Measurements from ENCODE around the gene MYOC.

GRCh38 chr1:171597203-171597602, 55.3 kb downstream of the MYOC start:
- TF ChIP-seq POLR2AphosphoS5 (IDR thresholded peaks at IDR 0.05; ENCODE audit: low read depth, low read length) = no peak
- TF ChIP-seq TAF1 (IDR thresholded peaks at IDR 0.05; ENCODE audit: borderline replicate concordance, insufficient read depth, low read length) = no peak

Data from PFSK-1 (cell line).